GM12878 (cell line): ENCODE measurements around the gene NTM. TPM values are rescaled to one million over a fixed set of nuclear protein-coding genes. Genes with fewer than 3 reads are reported as not detected.

Experiments used
- ATAC-seq: fragments of 200-7000 bp; cut with Tn5 transposase; 3 replicates; pipeline ENCODE4 v1.9.1; 2020; ENCODE audit warnings: mild to moderate bottlenecking, moderate library complexity
- BruUV-seq: library from RNA; stranded (reverse); fragments of 400-500 nt; replicated peaks from 2 replicates; lab custom pipeline; 2021; lab: Mats Ljungman, UMichigan
- CTCF ChIA-PET: fragments of 300-600 bp; sonication (Branson Sonifier 250); formaldehyde crosslinking; extraction: SDS; loops from one replicate; lab custom pipeline; 2021; ENCODE audit warnings: inconsistent platforms; lab: Yijun Ruan, JAX
- POLR2A ChIA-PET: fragments of 350-600 bp; formaldehyde crosslinking; extraction: SDS; loops from one replicate; lab custom pipeline; 2021; ENCODE audit warnings: inconsistent platforms; lab: Charles Lee
- RAD21 ChIA-PET: fragments of 300-600 bp; sonication (Branson Sonifier 250); formaldehyde crosslinking; loops from one replicate; lab custom pipeline; 2023; ENCODE audit warnings: antibody characterized with exemption; ENCODE audit not compliant: unreplicated experiment; lab: Charles Lee
- SMC1A ChIA-PET: fragments of 300-600 bp; sonication (Branson Sonifier 250); formaldehyde crosslinking; loops from one replicate; lab custom pipeline; 2023; ENCODE audit not compliant: unreplicated experiment, uncharacterized antibody; lab: Charles Lee
- DNase-seq: peaks from one replicate; pipeline ENCODE4 v3.0.0-alpha.2; 2011; ENCODE audit warnings: low read depth, low spot score
- FAIRE-seq: peaks from 3 replicates; lab custom pipeline; 2011; peaks lifted over from hg19 to GRCh38; lab: Jason Lieb, UNC
- H2AFZ ChIP-seq: 2 replicates; pipeline ENCODE4 v1.6.0; 2011; ENCODE audit warnings: low read depth, low read length, control low read depth; ENCODE audit not compliant: control insufficient read depth
- H3K27ac ChIP-seq: 2 replicates; pipeline ENCODE4 v1.5.1; 2011; ENCODE audit warnings: control low read depth; ENCODE audit not compliant: control insufficient read depth, insufficient read depth
- H3K27me3 ChIP-seq, 2 experiments: replicated peaks in 1 of 2; 2 replicates each; pipeline versions ENCODE4 v1.6.0 to v1.6.1; 2011; ENCODE audit warnings: low read length in 1 of 2; ENCODE audit not compliant: control insufficient read depth in 2 of 2, insufficient read depth in 2 of 2
- H3K36me3 ChIP-seq, 2 experiments: 2 replicates each; pipeline ENCODE4 v1.5.1; 2011; ENCODE audit warnings: low read length in 1 of 2; ENCODE audit not compliant: control insufficient read depth in 2 of 2, insufficient read depth in 2 of 2
- H3K4me1 ChIP-seq: 2 replicates; pipeline ENCODE4 v1.6.1; 2011; ENCODE audit warnings: mild to moderate bottlenecking, low read length, moderate library complexity, mixed read lengths; ENCODE audit not compliant: control insufficient read depth, insufficient read depth
- H3K4me2 ChIP-seq: 2 replicates; pipeline ENCODE4 v1.6.0; 2011; ENCODE audit warnings: control low read depth; ENCODE audit not compliant: control insufficient read depth, insufficient read depth
- H3K4me3 ChIP-seq: fragments of 200-600 bp; sonication (generic); 2 replicates; pipeline ENCODE4 v1.5.1; 2016
- H3K79me2 ChIP-seq: 2 replicates; pipeline ENCODE4 v1.6.0; 2011; ENCODE audit warnings: low read length; ENCODE audit not compliant: control insufficient read depth, insufficient read depth
- H3K9ac ChIP-seq: 2 replicates; pipeline ENCODE4 v1.8.0; 2011; ENCODE audit warnings: low read length, control low read depth, mixed read lengths; ENCODE audit not compliant: control insufficient read depth, insufficient read depth
- H3K9me3 ChIP-seq: replicated peaks from 3 replicates; pipeline ENCODE4 v1.5.1; 2011; ENCODE audit warnings: mild to moderate bottlenecking, low read length; ENCODE audit not compliant: control insufficient read depth, insufficient read depth
- H4K20me1 ChIP-seq: 2 replicates; pipeline ENCODE4 v1.6.0; 2011; ENCODE audit not compliant: control insufficient read depth, insufficient read depth
- CHD2 ChIP-seq: IDR thresholded peaks from 2 replicates; pipeline ENCODE4 v1.6.1; 2011; ENCODE audit warnings: low read depth, low read length, improper control_type of control experiment, borderline replicate concordance
- IRF5 ChIP-seq: fragments of 450-650 bp; IDR thresholded peaks from 2 replicates; pipeline ENCODE4 v1.6.1; 2017; ENCODE audit warnings: borderline replicate concordance
- JUNB ChIP-seq: IDR thresholded peaks from 2 replicates; pipeline ENCODE4 v1.6.1; 2016; ENCODE audit warnings: antibody characterized with exemption, mild to moderate bottlenecking
- MTA3 ChIP-seq: IDR thresholded peaks from 2 replicates; pipeline ENCODE4 v1.6.1; 2012; ENCODE audit warnings: low read length, inconsistent platforms, borderline replicate concordance
- MXI1 ChIP-seq: fragments of 150-350 bp; IDR thresholded peaks from 2 replicates; pipeline ENCODE4 v1.6.1; 2011; ENCODE audit warnings: low read depth, mild to moderate bottlenecking, inconsistent platforms, low read length, improper control_type of control experiment
- NFYB ChIP-seq: IDR thresholded peaks from 2 replicates; pipeline ENCODE4 v1.6.1; 2011; ENCODE audit warnings: low read depth, mild to moderate bottlenecking, low read length, improper control_type of control experiment, moderate library complexity; ENCODE audit not compliant: insufficient read depth
- POLR2AphosphoS2 ChIP-seq: IDR thresholded peaks from 2 replicates; pipeline ENCODE4 v1.6.1; 2011; ENCODE audit warnings: low read depth, mild to moderate bottlenecking, low read length, improper control_type of control experiment, moderate library complexity
- SMARCA5 ChIP-seq: fragments of 450-650 bp; IDR thresholded peaks from 2 replicates; pipeline ENCODE4 v1.6.1; 2017; ENCODE audit warnings: mild to moderate bottlenecking
- ZNF384 ChIP-seq: IDR thresholded peaks from 2 replicates; pipeline ENCODE4 v1.6.1; 2012; ENCODE audit warnings: low read depth, mild to moderate bottlenecking, low read length, improper control_type of control experiment, borderline replicate concordance
- WGBS: methylation state at CpG from one replicate; pipeline ENCODE4 v1.1.6; 2016; ENCODE audit warnings: low lambda C conversion rate; ENCODE audit not compliant: insufficient replicate concordance, insufficient coverage; ENCODE audit errors: missing lambda C conversion rate; 5-methylcytosine and 5-hydroxymethylcytosine counted together
- in situ Hi-C: fragments of 300-500 bp; cut with MboI; formaldehyde crosslinking; loops from 9 replicates; pipeline ENCODE4 v1.14.3; 2018; ENCODE audit warnings: mixed read lengths
- intact Hi-C: fragments of 100-400 bp; cut with micrococcal nuclease; formaldehyde crosslinking; loops from one replicate; pipeline ENCODE4 v1.14.2; 2022; ENCODE audit not compliant: unreplicated experiment
- polyA plus RNA-seq, 11 experiments: library from polyadenylated mRNA; depleted of rRNA in 4 of 11; unstranded in 6 of 11; stranded (reverse) in 5 of 11; fragments of >200 nt; fragmentation: Nextera tagmentation in 4 of 11; fragmentation: Illumina TruSeq in 1 of 11; extraction: Ambion mirVana in 4 of 11; extraction: Trizol in 1 of 11; gene quantifications; 1 replicate in 1 of 11; 2 replicates in 10 of 11; pipeline versions ENCODE4 v1.2.1 to v1.2.3, GENCODE V29; 2011 to 2016; ENCODE audit warnings: inconsistent platforms in 2 of 11, missing spikeins in 2 of 11, low read depth in 1 of 11
- total RNA-seq, 4 experiments: library from RNA; depleted of rRNA in 3 of 4; stranded (reverse); fragments of >200 nt in 3 of 4; fragmentation: Illumina TruSeq in 1 of 4; extraction: Trizol in 1 of 4; gene quantifications; 2 replicates each; pipeline versions ENCODE4 v1.2.1 to v1.2.3, GENCODE V29; 2013 to 2021

The NTM gene
- total and polyA plus RNA-seq, 10 of the 15 experiments (the other 5 are each of a cell fraction or from before 2014, with no cell fraction given), result not detected

- ChIA-PET SMC1A (no interaction called here), RAD21 (no interaction called here), CTCF (no interaction called here), POLR2A (no interaction called here)
- no peak overlapping the region for H3K4me2 ChIP-seq
- H3K27ac ChIP-seq, result no peak overlapping the region
- H3K27me3 ChIP-seq, result peaks cover 0 to 1% of the 10 kb centered on the region in 2 experiments; a peak in 2 of 4 replicates
- ATAC-seq (no peak), FAIRE-seq (no peak), DNase-seq (no peak)
- intact Hi-C loops, result no loop called here
- no peaks in the 10 kb centered on the region for H3K36me3 ChIP-seq
- no peak overlapping the region for H2AFZ ChIP-seq
- no peak overlapping the region for H3K9ac ChIP-seq
- WGBS, result 47% methylated on average over 7 of the region's 7 CpGs
- TF ChIP-seq NFYB, result no peak
- no peak for TF ChIP-seq POLR2AphosphoS2
- no peak for TF ChIP-seq ZNF384
- TF ChIP-seq CHD2, result no peak
- no peak for TF ChIP-seq JUNB
- TF ChIP-seq MXI1, result no peak
- no peak for TF ChIP-seq MTA3
- no TSS peak for BruUV-seq
- H3K9me3 ChIP-seq, result no peaks in the 10 kb centered on the region
- H4K20me1 ChIP-seq, result no peaks in the 10 kb centered on the region
- no peak overlapping the region for H3K4me3 ChIP-seq
- H3K4me1 ChIP-seq, result no peaks in the 10 kb centered on the region
- in situ Hi-C loops, result no loop called here
- no peaks in the 10 kb centered on the region for H3K79me2 ChIP-seq
Measured at GRCh38 chr11:132006884-132007580, 636.6 kb downstream of the NTM start.

- 50% methylated on average over 1 of the region's 1 CpG for WGBS
- FAIRE-seq (no peak), DNase-seq (no peak), ATAC-seq (no peak)
- intact Hi-C loops (no loop called here), in situ Hi-C loops (no loop called here)
- no peak overlapping the region for H3K9ac ChIP-seq
- H3K27ac ChIP-seq, result no peak overlapping the region
- ChIA-PET CTCF (no interaction called here), SMC1A (no interaction called here), POLR2A (no interaction called here), RAD21 (no interaction called here)
- H2AFZ ChIP-seq, result no peak overlapping the region
- no peaks in the 10 kb centered on the region for H3K4me1 ChIP-seq
- no peaks in the 10 kb centered on the region for H3K36me3 ChIP-seq
- H4K20me1 ChIP-seq, result no peaks in the 10 kb centered on the region
- no peaks in the 10 kb centered on the region for H3K9me3 ChIP-seq
- TF ChIP-seq IRF5, result no peak
- TF ChIP-seq SMARCA5, result no peak
- peaks cover 0 to 1% of the 10 kb centered on the region in 2 experiments; a peak in 3 of 4 replicates for H3K27me3 ChIP-seq
- no peak overlapping the region for H3K4me3 ChIP-seq
- no TSS peak for BruUV-seq
- no peaks in the 10 kb centered on the region for H3K79me2 ChIP-seq
- H3K4me2 ChIP-seq, result no peak overlapping the region
Measured at GRCh38 chr11:132008226-132008625, 637.8 kb downstream of the NTM start.
